Keratinocyte (primary cell): Measurements from ENCODE around the gene MIPOL1.

Source experiments
- CTCF ChIP-seq, 3 experiments: IDR thresholded peaks in 1 of 3; conservative IDR thresholded peaks in 1 of 3; optimal IDR thresholded peaks in 1 of 3; 2 replicates in 2 of 3; 3 replicates in 1 of 3; pipeline versions ENCODE3 to v1.5.1; 2011; ENCODE audit warnings: low read length in 3 of 3, mild to moderate bottlenecking in 3 of 3, moderate library complexity in 2 of 3, control low read depth in 1 of 3, inconsistent platforms in 1 of 3; ENCODE audit not compliant: insufficient read depth in 2 of 3; ENCODE audit errors: extremely low read depth in 1 of 3
- EZH2 ChIP-seq: IDR thresholded peaks from one replicate; pipeline ENCODE4 v1.6.1; 2012; ENCODE audit warnings: inconsistent platforms, mild to moderate bottlenecking, low read length, moderate library complexity

- TF ChIP-seq CTCF (optimal IDR thresholded peaks at IDR 0.05 in 1 of 3, IDR thresholded peaks at IDR 0.05 in 1 of 3, conservative IDR thresholded peaks at IDR 0.05 in 1 of 3; ENCODE audit: extremely low read depth in 1 of 3, insufficient read depth in 2 of 3, low read length in 3 of 3), result no peak
- TF ChIP-seq EZH2, result no peak
Measured at GRCh38 chr14:37470251-37470650, 272.5 kb downstream of the MIPOL1 start.
